Common myeloid progenitor, CD34-positive (primary cell): Measurements from ENCODE around the gene ATF7IP2.

ENCODE experiments used
- CTCF ChIA-PET: fragments of 350-600 bp; sonication (Branson Sonifier 250); formaldehyde crosslinking; loops from one replicate; lab custom pipeline; 2021; ENCODE audit warnings: antibody characterized with exemption; lab: Charles Lee
- POLR2A ChIA-PET: fragments of 350-600 bp; sonication (Branson Sonifier 250); formaldehyde crosslinking; loops from one replicate; lab custom pipeline; 2021; ENCODE audit warnings: antibody characterized with exemption; lab: Charles Lee
- DNase-seq, 3 donors: peaks; one replicate each; pipeline versions ENCODE4 v3.0.0 to v3.0.0-alpha.2; 2013
- H3K27ac ChIP-seq, 2 experiments: 1 replicate in 1 of 2; 2 replicates in 1 of 2; pipeline ENCODE4 v1.7.0; 2013; ENCODE audit warnings: inconsistent platforms in 2 of 2, low read length in 2 of 2, mild to moderate bottlenecking in 2 of 2, low read depth in 1 of 2, moderate library complexity in 1 of 2; ENCODE audit not compliant: severe bottlenecking in 2 of 2, insufficient read depth in 1 of 2, poor library complexity in 1 of 2
- H3K27me3 ChIP-seq, 5 experiments: replicated peaks in 2 of 5; 1 replicate in 3 of 5; 2 replicates in 2 of 5; pipeline versions ENCODE4 v1.6.1 to v1.7.0; 2013; ENCODE audit warnings: low read length in 4 of 5, mild to moderate bottlenecking in 2 of 5, moderate library complexity in 2 of 5, inconsistent platforms in 1 of 5; ENCODE audit not compliant: insufficient read depth in 5 of 5, control insufficient read depth in 4 of 5
- H3K36me3 ChIP-seq, 4 experiments: 1 replicate in 2 of 4; 2 replicates in 2 of 4; pipeline versions ENCODE4 v1.6.1 to v1.7.0; 2013; ENCODE audit warnings: low read length in 3 of 4, control low read depth in 1 of 4, mild to moderate bottlenecking in 1 of 4; ENCODE audit not compliant: control insufficient read depth in 4 of 4, insufficient read depth in 4 of 4
- H3K4me1 ChIP-seq, 4 experiments: 1 replicate in 3 of 4; 2 replicates in 1 of 4; pipeline versions ENCODE4 v1.6.1 to v1.7.1; 2013; ENCODE audit warnings: low read length in 3 of 4, mild to moderate bottlenecking in 3 of 4, control low read depth in 1 of 4, inconsistent platforms in 1 of 4, moderate library complexity in 1 of 4; ENCODE audit not compliant: control insufficient read depth in 4 of 4, insufficient read depth in 4 of 4; ENCODE audit errors: control extremely low read depth in 1 of 4
- H3K4me3 ChIP-seq, 7 experiments: 1 replicate in 4 of 7; 2 replicates in 3 of 7; pipeline versions ENCODE4 v1.5.1 to v1.7.0; 2013; ENCODE audit warnings: mild to moderate bottlenecking in 7 of 7, low read length in 6 of 7, moderate library complexity in 6 of 7, inconsistent platforms in 2 of 7, low read depth in 2 of 7, control low read depth in 1 of 7; ENCODE audit not compliant: insufficient read depth in 4 of 7, control insufficient read depth in 1 of 7; ENCODE audit errors: extremely low read depth in 1 of 7
- H3K9me3 ChIP-seq, 5 experiments: 1 replicate in 4 of 5; 2 replicates in 1 of 5; pipeline versions ENCODE4 v1.6.1 to v1.7.1; 2013; ENCODE audit warnings: low read length in 4 of 5, mild to moderate bottlenecking in 2 of 5, inconsistent platforms in 1 of 5, low read depth in 1 of 5, moderate library complexity in 1 of 5; ENCODE audit not compliant: control insufficient read depth in 4 of 5, insufficient read depth in 2 of 5; ENCODE audit errors: control extremely low read depth in 1 of 5
- WGBS: methylation state at CpG from one replicate; pipeline ENCODE4 v1.1.5; 2013; ENCODE audit not compliant: insufficient coverage; 5-methylcytosine and 5-hydroxymethylcytosine counted together

Gene ATF7IP2

DNA sequence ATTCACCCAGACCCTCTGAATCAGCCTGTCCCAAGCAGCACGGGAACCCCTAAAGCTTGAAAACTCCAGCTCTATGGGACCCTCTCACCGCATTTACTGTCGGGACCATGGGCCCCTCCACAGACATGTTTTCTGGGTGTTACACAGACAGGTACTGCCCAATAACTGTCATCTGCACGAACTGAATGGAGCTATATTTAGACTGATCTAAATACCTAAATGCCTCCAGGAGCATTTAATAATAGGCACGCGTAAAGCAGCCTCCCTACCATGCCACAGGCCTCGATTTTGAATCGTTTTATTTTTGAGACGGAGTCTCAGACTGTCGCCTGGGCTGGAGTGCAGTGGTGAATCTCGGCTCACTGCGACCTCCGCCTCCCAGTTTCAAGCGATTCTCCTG lies 144.8 kb downstream of the ATF7IP2 start:
- 96% methylated on average over 12 of the region's 14 CpGs for WGBS
- no peak overlapping the region for H3K27ac ChIP-seq
- ChIA-PET CTCF (interaction anchor here (1.1 to 1.6 kb wide), 2 partner anchors 10 to 388 kb away, joined by 4 to 5 read pairs; no protein-coding TSS in a partner anchor), POLR2A (no interaction called here)
- DNase-seq = no peak
- H3K4me1 ChIP-seq = no peaks in the 10 kb centered on the region
- H3K36me3 ChIP-seq = no peaks in the 10 kb centered on the region
- H3K27me3 ChIP-seq = no peaks in the 10 kb centered on the region
- H3K4me3 ChIP-seq = no peak overlapping the region
- no peaks in the 10 kb centered on the region for H3K9me3 ChIP-seq

- H3K4me3 ChIP-seq = no peak overlapping the region
- no peaks in the 10 kb centered on the region for H3K36me3 ChIP-seq
- no peak overlapping the region for H3K27ac ChIP-seq
- H3K27me3 ChIP-seq = no peaks in the 10 kb centered on the region
- POLR2A ChIA-PET = no interaction called here
- H3K9me3 ChIP-seq = no peaks in the 10 kb centered on the region
- CTCF ChIA-PET = interaction anchor here (1.1 to 2.8 kb wide), 3 partner anchors 9 to 387 kb away, joined by 4 to 8 read pairs (median 5); no protein-coding TSS in a partner anchor
- no peak for DNase-seq
- H3K4me1 ChIP-seq = no peaks in the 10 kb centered on the region
Observed at GRCh38 chr16:10531582-10531981, 145.7 kb downstream of the ATF7IP2 start.
